HCT116 (cell line): ENCODE measurements around the gene MCC. TPM values are rescaled to one million over a fixed set of nuclear protein-coding genes. Genes with fewer than 3 reads are reported as not detected.
A peak's percentile ranks its signal among the peaks of the same experiment; 100 is the strongest.

Experiments used
- ATAC-seq: fragments of 200-7000 bp; cut with Tn5 transposase; 2 replicates; pipeline ENCODE4 v1.9.1; 2020; ENCODE audit warnings: mild to moderate bottlenecking, moderate library complexity
- BruUV-seq: library from RNA; stranded (reverse); fragments of 400-500 nt; replicated peaks from 2 replicates; lab custom pipeline; 2021; lab: Mats Ljungman, UMichigan
- CTCF ChIA-PET: fragments of 300-600 bp; sonication (Branson Sonifier 250); formaldehyde crosslinking; loops from one replicate; lab custom pipeline; 2021; ENCODE audit warnings: antibody characterized with exemption; lab: Charles Lee
- POLR2A ChIA-PET: fragments of 300-600, 350-600 bp; sonication (Branson Sonifier 250); formaldehyde crosslinking; loops from one replicate; lab custom pipeline; 2021; ENCODE audit warnings: antibody characterized with exemption; lab: Charles Lee
- RAD21 ChIA-PET, 2 experiments: fragments of 300-600 bp; sonication (Branson Sonifier 250); formaldehyde crosslinking; loops; one replicate each; lab custom pipeline; 2023; ENCODE audit warnings: low total read pairs in 2 of 2; ENCODE audit not compliant: uncharacterized antibody in 2 of 2, unreplicated experiment in 2 of 2, low non-redundant PET in 1 of 2; lab: Charles Lee
- DNase-seq: peaks from one replicate; pipeline ENCODE4 v3.0.0-alpha.2; 2010; ENCODE audit warnings: low read depth, low spot score
- H2AFZ ChIP-seq: fragments of 200-600 bp; shearing (Covaris generic), sonication (generic); 2 replicates; pipeline ENCODE4 v1.6.1; 2017; ENCODE audit warnings: low read depth, mixed run types, mixed read lengths, antibody characterized with exemption, low read length; ENCODE audit not compliant: poor library complexity, severe bottlenecking
- H3K27ac ChIP-seq: 2 replicates; pipeline ENCODE4 v1.5.1; 2012; ENCODE audit warnings: low read depth, low read length
- H3K27me3 ChIP-seq: fragments of 200-600 bp; sonication (generic); 2 replicates; pipeline ENCODE4 v1.6.1; 2016; ENCODE audit warnings: mixed run types, low read length, mixed read lengths; ENCODE audit not compliant: insufficient read depth
- H3K36me3 ChIP-seq, 2 experiments: fragments of 200-500 bp in 1 of 2; fragments of 200-600 bp in 1 of 2; sonication (Bioruptor generic) in 1 of 2; sonication (generic) in 1 of 2; 2 replicates each; pipeline versions ENCODE4 v1.5.1 to v1.6.1; 2014 to 2016; ENCODE audit warnings: low read length in 2 of 2, inconsistent platforms in 1 of 2, mixed read lengths in 1 of 2, mixed run types in 1 of 2; ENCODE audit not compliant: insufficient read depth in 2 of 2, control insufficient read depth in 1 of 2
- H3K4me1 ChIP-seq, 2 experiments: fragments of 200-600 bp in 1 of 2; sonication (generic) in 1 of 2; 2 replicates each; pipeline versions ENCODE4 v1.5.1 to v1.6.1; 2012 to 2017; ENCODE audit warnings: low read length in 2 of 2, inconsistent platforms in 1 of 2, mild to moderate bottlenecking in 1 of 2, mixed read lengths in 1 of 2, mixed run types in 1 of 2, moderate library complexity in 1 of 2; ENCODE audit not compliant: insufficient read depth in 2 of 2, control insufficient read depth in 1 of 2
- H3K4me2 ChIP-seq: fragments of 200-600 bp; sonication (generic); 2 replicates; pipeline ENCODE4 v1.6.1; 2017; ENCODE audit warnings: mixed run types, low read length, mixed read lengths
- H3K4me3 ChIP-seq, 2 experiments: fragments of 200-600 bp in 1 of 2; sonication (generic) in 1 of 2; replicated peaks in 1 of 2; 2 replicates each; pipeline ENCODE4 v1.5.1; 2011 to 2016; ENCODE audit warnings: low read length in 2 of 2, control low read depth in 1 of 2, low read depth in 1 of 2, mild to moderate bottlenecking in 1 of 2, mixed read lengths in 1 of 2, mixed run types in 1 of 2
- H3K79me2 ChIP-seq: fragments of 200-600 bp; sonication (generic); 2 replicates; pipeline ENCODE4 v1.6.1; 2017; ENCODE audit warnings: mild to moderate bottlenecking, mixed run types, low read length, moderate library complexity, mixed read lengths; ENCODE audit not compliant: insufficient read depth
- H3K9ac ChIP-seq: fragments of 200-600 bp; sonication (generic); 2 replicates; pipeline ENCODE4 v1.6.1; 2016; ENCODE audit warnings: low read length, mixed read lengths
- H3K9me2 ChIP-seq: fragments of 200-600 bp; sonication (generic), shearing (Covaris generic); 2 replicates; pipeline ENCODE4 v1.6.1; 2017; ENCODE audit warnings: mixed run types, mild to moderate bottlenecking, moderate library complexity; ENCODE audit not compliant: insufficient read depth
- H3K9me3 ChIP-seq, 2 experiments: fragments of 200-500 bp in 1 of 2; fragments of 200-600 bp in 1 of 2; sonication (Bioruptor generic) in 1 of 2; sonication (generic) in 1 of 2; 2 replicates each; pipeline ENCODE4 v1.6.1; 2014 to 2017; ENCODE audit warnings: low read length in 2 of 2, mixed read lengths in 2 of 2, inconsistent platforms in 1 of 2, low read depth in 1 of 2, mild to moderate bottlenecking in 1 of 2, mixed run types in 1 of 2, moderate library complexity in 1 of 2; ENCODE audit not compliant: control insufficient read depth in 1 of 2, insufficient read depth in 1 of 2
- H4K20me1 ChIP-seq: fragments of 200-600 bp; sonication (generic), shearing (Covaris generic); 2 replicates; pipeline ENCODE4 v1.6.1; 2017; ENCODE audit warnings: mixed run types, mild to moderate bottlenecking, moderate library complexity; ENCODE audit not compliant: insufficient read depth
- ATF3 ChIP-seq: IDR thresholded peaks from 2 replicates; pipeline ENCODE4 v1.6.1; 2012
- CBX3 ChIP-seq: IDR thresholded peaks from 2 replicates; pipeline ENCODE4 v1.6.1; 2012; ENCODE audit warnings: low read depth
- CEBPB ChIP-seq: IDR thresholded peaks from 2 replicates; pipeline ENCODE4 v1.6.1; 2012; ENCODE audit warnings: low read depth
- CTCF ChIP-seq, 3 experiments: fragments of 200-600 bp in 1 of 3; sonication (generic) in 1 of 3; IDR thresholded peaks in 2 of 3; conservative IDR thresholded peaks in 1 of 3; 2 replicates each; pipeline ENCODE4 v1.5.1; 2012 to 2017; ENCODE audit warnings: low read depth in 2 of 3, low read length in 2 of 3, antibody characterized with exemption in 1 of 3, borderline replicate concordance in 1 of 3, control low read depth in 1 of 3, mild to moderate bottlenecking in 1 of 3, mixed read lengths in 1 of 3, mixed run types in 1 of 3, moderate library complexity in 1 of 3; ENCODE audit not compliant: insufficient read depth in 1 of 3
- EGR1 ChIP-seq: IDR thresholded peaks from 2 replicates; pipeline ENCODE4 v1.6.1; 2012; ENCODE audit warnings: low read depth
- EZH2 ChIP-seq: fragments of 200-600 bp; sonication (generic); IDR thresholded peaks from 2 replicates; pipeline ENCODE4 v1.6.1; 2017; ENCODE audit warnings: antibody characterized with exemption, mixed run types
- EZH2phosphoT487 ChIP-seq: fragments of 200-600 bp; IDR thresholded peaks from 2 replicates; pipeline ENCODE4 v1.6.1; 2018; ENCODE audit warnings: antibody characterized with exemption, borderline replicate concordance
- FOSL1 ChIP-seq: IDR thresholded peaks from 2 replicates; pipeline ENCODE4 v1.6.1; 2012; ENCODE audit warnings: low read depth
- JUND ChIP-seq: IDR thresholded peaks from 2 replicates; pipeline ENCODE4 v1.6.1; 2012
- MAX ChIP-seq: IDR thresholded peaks from 2 replicates; pipeline ENCODE4 v1.6.1; 2012
- POLR2A ChIP-seq: IDR thresholded peaks from 2 replicates; pipeline ENCODE4 v1.7.0; 2011; ENCODE audit warnings: borderline replicate concordance; ENCODE audit not compliant: insufficient read depth, insufficient read length; ENCODE audit errors: extremely low read depth
- RAD21 ChIP-seq: IDR thresholded peaks from 2 replicates; pipeline ENCODE4 v1.6.1; 2012; ENCODE audit warnings: low read depth, mild to moderate bottlenecking
- REST ChIP-seq: IDR thresholded peaks from 2 replicates; pipeline ENCODE4 v1.6.1; 2012; ENCODE audit warnings: low read depth
- SIN3A ChIP-seq: IDR thresholded peaks from 2 replicates; pipeline ENCODE4 v1.6.1; 2012; ENCODE audit warnings: low read depth
- SP1 ChIP-seq: IDR thresholded peaks from 2 replicates; pipeline ENCODE4 v1.6.1; 2012; ENCODE audit warnings: low read depth
- ZBTB33 ChIP-seq: IDR thresholded peaks from 2 replicates; pipeline ENCODE4 v1.6.1; 2011; ENCODE audit warnings: mild to moderate bottlenecking, low read length, moderate library complexity; ENCODE audit not compliant: insufficient replicate concordance; ENCODE audit errors: extremely low read depth
- ZFX ChIP-seq: fragments of 450-650 bp; IDR thresholded peaks from 2 replicates; pipeline ENCODE4 v1.6.1; 2017
- intact Hi-C: fragments of 100-400 bp; cut with micrococcal nuclease; formaldehyde crosslinking; loops from 2 replicates; pipeline ENCODE4 v1.10.0; 2022
- total RNA-seq: library from RNA; stranded (reverse); gene quantifications from one replicate; pipeline ENCODE4 v1.2.1, GENCODE V29; 2021; ENCODE audit not compliant: unreplicated experiment

MCC gene
- total RNA-seq, 1 experiment from 2014 or later, result 20.1 TPM

GRCh38 chr5:113378514-113378913, 109.7 kb downstream of the MCC start:
- ChIA-PET CTCF (interaction anchor here (1.7 kb wide), 1 partner anchor 132 kb away, joined by 12 read pairs; no protein-coding TSS in a partner anchor), RAD21 (no interaction called here), POLR2A (no interaction called here)
- H4K20me1 ChIP-seq, result no peaks in the 10 kb centered on the region
- no peak overlapping the region for H3K27ac ChIP-seq
- no peaks in the 10 kb centered on the region for H3K27me3 ChIP-seq
- DNase-seq (no peak), ATAC-seq (peak; percentile 55; the same call in 1 of the 2 replicates)
- no peaks in the 10 kb centered on the region for H3K79me2 ChIP-seq
- H3K9me3 ChIP-seq, result no peaks in the 10 kb centered on the region
- no TSS peak for BruUV-seq
- no peak overlapping the region for H2AFZ ChIP-seq
- H3K4me3 ChIP-seq, result no peak overlapping the region
- no peak overlapping the region for H3K4me2 ChIP-seq
- H3K36me3 ChIP-seq, result no peaks in the 10 kb centered on the region
- intact Hi-C loops, result loop anchor here (5.0 kb wide), 1 partner anchor 109 kb away; the partner anchor contains the start of gene MCC
- no peak overlapping the region for H3K9ac ChIP-seq
- no peaks in the 10 kb centered on the region for H3K9me2 ChIP-seq
- no peak for TF ChIP-seq RAD21
- no peak for TF ChIP-seq ATF3
- TF ChIP-seq FOSL1, result no peak
- TF ChIP-seq SP1, result no peak
- no peak for TF ChIP-seq EGR1
- no peak for TF ChIP-seq CTCF (IDR thresholded peaks at IDR 0.05 in 2 of 3, conservative IDR thresholded peaks at IDR 0.05 in 1 of 3; ENCODE audit: borderline replicate concordance in 1 of 3, insufficient read depth in 1 of 3, low read depth in 2 of 3, low read length in 2 of 3)
- TF ChIP-seq EZH2, result no peak
- no peak for TF ChIP-seq ZFX
- no peak for TF ChIP-seq MAX
- no peak for TF ChIP-seq POLR2A
- no peak for TF ChIP-seq JUND
- no peak for TF ChIP-seq CBX3
- TF ChIP-seq ZBTB33, result no peak
- TF ChIP-seq CEBPB, result no peak
- no peak for TF ChIP-seq REST
- no peak for TF ChIP-seq SIN3A
- TF ChIP-seq EZH2phosphoT487, result no peak
- H3K4me1 ChIP-seq, result no peaks in the 10 kb centered on the region
